Measurements from ENCODE around the gene CENPP.

CENPP gene

DNA sequence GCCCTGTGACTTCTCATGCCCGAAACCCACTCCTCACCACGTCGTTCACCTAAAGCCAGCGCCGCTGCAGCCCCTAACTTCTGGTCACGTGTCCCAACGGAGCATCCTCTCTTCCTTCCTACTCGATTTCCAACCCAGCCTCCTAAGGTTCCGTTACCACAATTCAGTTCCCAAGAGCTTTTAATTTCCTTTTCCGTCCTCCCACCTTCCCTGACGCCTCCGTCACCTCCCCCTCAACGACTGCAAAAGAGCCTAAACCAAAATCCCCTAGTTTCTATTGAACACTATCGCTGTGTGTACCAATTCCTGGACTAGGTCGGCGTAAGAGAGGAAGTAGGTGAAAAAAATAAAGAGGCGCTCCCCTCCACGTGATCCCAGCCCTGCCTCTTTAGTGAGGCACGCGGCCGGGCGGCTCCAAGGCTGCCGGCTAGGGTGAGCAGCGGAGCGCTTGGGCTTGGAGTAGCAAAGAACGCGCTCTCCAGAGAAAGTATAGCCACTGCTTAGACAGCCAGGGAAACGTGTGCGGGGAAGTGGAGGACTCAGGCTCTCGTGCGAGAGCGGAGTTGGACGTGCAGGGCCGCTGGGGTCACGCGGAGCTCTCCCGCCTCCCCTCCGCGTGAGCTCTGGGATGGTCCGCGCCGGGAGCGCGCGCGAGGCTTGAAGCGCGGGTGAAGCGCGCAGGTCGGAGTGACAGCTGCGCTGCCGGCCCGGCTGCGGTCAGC, at the start of gene CENPP, which contains the start of gene NOL8:
CENPP (plus strand) TSS at position 685 of the 722 bp plus-strand sequence.
NOL8 (minus strand) TSS at position 82 of the 722 bp plus-strand sequence. CDS start 1,189 bp downstream, outside the sequence.
- DNase-seq: peak; percentile 97

GRCh38 chr9:92276331-92277032, 49.3 kb upstream of the CENPP start:
- no peak for DNase-seq

DNA sequence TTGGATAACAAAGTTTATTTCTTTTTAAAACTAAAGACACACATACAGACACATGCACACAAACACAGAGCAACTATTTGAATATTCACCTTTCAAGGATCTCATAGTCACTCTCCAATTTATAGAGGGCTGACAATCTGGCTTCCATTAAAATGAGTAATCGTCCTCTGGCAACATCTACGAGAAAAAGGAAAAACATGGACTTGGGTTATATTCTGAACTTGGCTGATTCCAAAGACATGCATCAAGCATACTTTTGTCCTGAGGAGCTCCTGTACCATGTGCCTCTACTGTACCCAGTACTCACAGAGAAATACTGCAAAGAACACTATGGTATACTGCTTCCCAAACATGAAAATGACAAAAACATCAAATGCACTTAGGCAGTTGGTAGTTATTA, 47.6 kb upstream of the CENPP start:
- no peak for DNase-seq

DNA sequence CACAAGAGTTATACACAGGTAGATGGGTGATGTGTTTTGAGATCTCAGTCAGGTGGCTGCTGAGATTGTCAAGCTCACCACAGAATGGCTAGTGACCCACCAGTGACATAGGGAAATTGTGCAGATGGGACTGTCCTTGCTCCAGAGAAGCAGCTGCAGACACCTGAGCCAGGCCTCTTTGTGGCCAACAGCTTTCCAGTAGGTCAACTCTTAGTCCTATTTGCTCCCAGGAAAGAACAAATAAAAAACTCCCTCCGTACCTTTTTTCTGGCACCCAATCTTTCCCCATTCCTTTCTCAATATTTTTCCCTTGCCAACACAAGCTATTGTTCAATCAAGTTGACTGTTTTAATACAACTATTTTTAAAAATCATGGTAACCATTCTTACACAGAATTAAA, 46.5 kb upstream of the CENPP start:
- no peak for DNase-seq

GRCh38 chr9:92289708-92290390, 35.9 kb upstream of the CENPP start:
- no peak for DNase-seq

DNA sequence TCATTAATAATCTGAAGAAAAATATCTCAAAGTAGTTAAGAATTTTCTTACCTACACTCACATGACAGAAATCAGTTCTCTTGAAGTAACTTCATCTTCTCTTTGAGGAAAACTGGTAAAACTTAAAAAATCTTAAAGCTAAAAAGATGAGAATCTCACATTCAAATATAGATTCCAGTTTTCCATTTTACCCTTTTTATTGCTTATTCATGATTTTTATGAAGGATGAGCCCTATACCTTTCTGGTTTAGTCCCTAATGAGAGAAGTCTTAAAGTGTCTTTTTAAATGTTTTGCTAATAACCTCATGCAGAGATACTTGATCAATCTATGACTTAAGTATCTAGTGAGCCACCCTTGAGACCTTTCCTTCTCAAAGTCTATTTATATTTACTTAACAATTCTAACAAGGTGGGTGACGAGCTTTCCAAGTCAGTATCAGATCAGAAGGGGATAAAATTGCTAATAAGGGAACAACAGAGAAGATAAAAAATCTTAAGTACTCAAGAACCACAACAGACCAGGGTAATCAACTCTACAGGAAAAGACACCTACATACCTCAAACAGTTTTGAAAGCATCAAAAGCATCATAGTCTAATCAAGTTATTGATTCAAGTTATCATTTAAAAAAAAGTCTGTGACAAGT, 34.8 kb upstream of the CENPP start:
- no peak for DNase-seq

DNA sequence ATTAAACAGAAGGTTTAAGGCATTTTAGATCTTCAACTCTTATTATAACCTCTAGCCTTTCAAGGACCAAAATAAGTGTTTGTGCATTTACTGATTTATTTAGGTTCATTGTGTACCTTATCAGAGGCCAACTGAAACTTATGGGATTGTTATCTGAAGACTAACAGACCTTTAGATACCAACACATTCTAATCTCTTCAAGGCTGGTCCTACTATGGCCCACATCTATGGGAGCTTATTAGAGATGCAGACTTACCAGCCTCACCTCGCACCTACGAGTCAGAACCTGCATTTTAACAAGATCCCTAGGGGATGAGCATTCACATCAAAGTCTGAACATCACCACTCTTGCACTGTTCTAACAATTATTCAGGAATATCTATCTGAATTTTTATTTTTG, 34.2 kb upstream of the CENPP start:
- DNase-seq: no peak

DNA sequence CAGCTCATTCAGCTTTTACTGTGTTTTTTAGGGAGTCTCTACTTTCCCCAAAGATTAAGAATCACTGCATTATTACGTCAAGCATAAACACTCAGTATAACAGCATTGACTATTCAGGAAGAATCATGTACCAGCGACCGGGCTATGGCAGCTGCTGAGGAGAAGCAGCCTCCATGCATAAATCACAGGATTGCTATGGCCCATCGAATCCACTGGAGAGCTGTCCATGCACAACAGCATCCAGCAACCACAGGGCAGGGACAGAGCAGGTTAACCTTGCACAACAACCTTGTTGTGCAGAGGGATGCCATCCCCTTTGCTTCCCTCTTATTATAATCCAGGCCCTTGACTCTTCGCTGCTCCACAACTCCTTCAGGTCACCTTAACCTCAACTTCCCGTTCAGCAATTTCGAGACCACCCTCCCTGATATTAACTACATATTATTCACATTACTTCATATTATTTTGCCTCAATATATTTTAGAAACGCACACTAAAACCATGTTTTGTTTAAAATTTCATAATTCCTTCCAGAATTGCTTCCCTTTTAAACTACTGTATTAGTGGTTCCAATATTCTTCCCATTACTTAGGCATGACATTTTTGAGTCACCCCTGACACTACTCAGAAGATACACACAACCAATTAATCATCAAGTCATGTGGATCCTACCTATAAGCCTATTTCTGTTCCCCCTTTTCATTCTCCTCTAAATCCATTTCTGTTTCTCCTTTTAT, 33.2 kb upstream of the CENPP start:
- no peak for DNase-seq

- DNase-seq: no peak
Observed at GRCh38 chr9:92293075-92293354, 32.7 kb upstream of the CENPP start.

- DNase-seq: peak; percentile 97
Observed at GRCh38 chr9:92293452-92294296, 32.1 kb upstream of the CENPP start, which contains the start of gene IARS1. Gene IARS1 (minus strand): TSS chr9:92293697. CDS start chr9:92289419, 4,278 bp downstream.

GRCh38 chr9:92294297-92294676, 31.5 kb upstream of the CENPP start:
- peak; percentile 10 for DNase-seq

DNA sequence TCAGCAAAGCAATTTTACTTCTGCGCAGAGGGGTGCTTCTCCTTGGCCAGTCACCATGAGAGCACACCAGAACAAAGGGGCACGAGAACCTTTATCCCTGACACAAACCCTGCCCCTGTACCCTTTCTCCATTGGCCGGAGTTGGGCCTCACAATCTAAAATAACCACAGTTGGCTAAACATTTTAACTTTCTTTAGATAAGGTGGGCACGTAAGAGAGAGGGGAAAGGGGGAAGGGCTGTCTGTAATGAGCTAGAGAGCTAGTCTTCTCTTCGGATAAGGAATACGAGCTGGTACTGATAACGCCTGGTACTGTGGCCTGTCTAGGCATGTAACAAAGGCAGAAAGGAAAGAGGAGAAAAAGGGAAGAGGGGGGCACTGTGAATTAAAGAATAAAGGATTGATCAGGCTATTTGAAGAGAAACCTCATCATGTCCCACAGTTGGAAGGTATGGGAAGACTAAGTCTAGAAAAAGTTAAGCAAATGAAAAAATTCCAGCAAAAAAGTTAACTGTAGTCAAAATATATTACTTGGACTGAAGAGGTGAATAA, 30.4 kb upstream of the CENPP start:
- DNase-seq: no peak

DNA sequence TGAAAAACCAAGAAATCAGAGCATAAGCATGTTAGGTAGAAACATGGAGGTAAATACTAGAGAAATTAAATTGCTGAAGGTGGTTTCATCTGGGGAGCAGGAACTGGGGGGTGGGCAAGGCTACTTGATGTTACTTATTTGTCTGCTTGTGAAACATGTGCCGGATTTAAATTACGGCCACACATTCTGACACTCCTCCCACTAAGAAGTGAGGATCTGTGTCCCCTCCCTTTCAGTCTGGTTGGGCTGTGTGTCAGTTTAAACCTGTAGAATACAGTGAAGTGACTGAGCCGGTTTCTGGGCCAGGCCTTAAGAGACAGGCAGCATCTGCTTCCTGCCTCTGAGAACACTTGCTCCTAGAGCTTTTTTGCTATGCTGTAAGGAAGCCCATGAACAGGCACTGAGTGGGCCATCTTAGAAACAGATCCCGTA, 29.9 kb upstream of the CENPP start:
- DNase-seq: no peak

GRCh38 chr9:92297611-92298010, 28.1 kb upstream of the CENPP start:
- DNase-seq: no peak

DNA sequence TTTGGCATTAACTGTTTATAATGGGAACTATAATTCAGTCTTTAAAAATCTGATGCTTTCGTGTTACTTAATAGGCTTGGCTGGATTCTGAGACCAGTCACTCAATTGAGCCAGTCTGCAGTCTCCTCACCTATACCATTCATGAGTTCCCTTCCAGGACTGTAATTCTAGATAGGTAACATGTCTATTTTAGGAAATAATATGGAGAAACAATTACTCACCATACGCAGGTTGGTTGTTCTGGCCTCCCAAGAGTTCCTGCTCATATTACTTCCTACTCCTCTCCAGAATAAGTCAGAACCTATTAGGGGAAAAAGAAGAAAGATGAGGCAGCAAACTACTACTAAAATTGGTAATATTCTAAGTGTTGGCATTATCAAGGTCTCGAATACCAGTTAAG, 27.7 kb upstream of the CENPP start:
- DNase-seq: no peak

DNA sequence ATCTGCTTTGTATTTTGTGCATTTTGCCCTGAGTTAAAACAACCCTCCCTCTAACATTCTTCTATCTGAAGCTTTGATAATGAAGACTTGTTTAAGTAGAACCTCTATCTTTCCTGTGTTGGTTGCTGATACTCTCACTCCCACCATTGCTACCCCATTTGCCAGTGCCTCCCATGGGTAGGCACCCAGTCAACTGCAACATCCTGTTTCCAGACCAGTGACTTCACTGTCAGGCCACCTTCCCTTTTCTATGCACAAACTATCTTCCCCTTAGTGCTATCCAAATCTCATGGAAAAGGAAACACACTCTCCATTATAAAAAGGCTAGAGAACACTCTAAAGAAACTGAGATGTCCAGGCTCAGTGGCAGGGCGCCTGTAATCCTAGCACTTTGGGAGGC, 26.6 kb upstream of the CENPP start:
- no peak for DNase-seq

GRCh38 chr9:92300936-92301335, 24.8 kb upstream of the CENPP start:
- no peak for DNase-seq

GRCh38 chr9:92308893-92309292, 16.9 kb upstream of the CENPP start:
- no peak for DNase-seq

DNA sequence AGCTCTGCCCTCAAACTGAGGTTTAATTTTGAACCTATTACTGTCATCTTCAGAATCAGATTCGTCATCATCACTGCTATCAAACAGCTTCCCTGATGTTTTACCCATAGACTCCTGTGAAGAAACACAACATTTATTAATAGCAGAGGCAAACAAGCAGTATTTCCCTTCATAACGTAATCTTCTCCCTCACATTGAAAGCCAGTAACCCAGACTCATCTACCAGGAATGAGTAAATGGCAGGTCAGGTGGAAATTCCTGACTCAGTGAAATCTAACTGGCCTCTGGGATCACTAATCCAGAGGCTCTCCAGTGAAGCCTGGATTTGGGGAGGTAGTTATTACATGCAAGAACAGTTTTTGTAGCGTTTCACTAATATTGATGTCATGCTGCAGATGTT, 15.2 kb upstream of the CENPP start:
- DNase-seq: no peak

GRCh38 chr9:92312887-92313623, 12.7 kb upstream of the CENPP start:
- no peak for DNase-seq

DNA sequence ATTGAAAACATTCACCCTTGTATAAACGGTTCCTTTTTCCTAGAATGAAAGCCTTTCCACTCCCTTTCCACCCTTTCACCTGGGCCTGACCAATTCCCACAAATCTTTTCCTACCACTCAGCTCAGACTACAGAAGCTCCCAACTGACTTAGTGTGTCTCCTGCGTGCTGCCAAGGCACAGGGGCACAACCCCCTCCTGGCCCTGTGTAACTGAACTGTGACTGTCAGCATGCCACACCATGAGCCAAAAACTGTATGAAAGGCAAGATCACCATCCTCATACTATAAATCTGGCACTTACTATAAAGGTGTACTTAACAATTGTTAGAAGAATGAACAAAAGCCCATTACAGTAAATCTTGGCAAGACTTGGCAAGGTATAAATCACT, 12.1 kb upstream of the CENPP start:
- DNase-seq: no peak

Data from NCI-H2171 treated with DMSO at 0.1 percent for 48 hours (cell line).